Uterus (tissue), 2 donors: ENCODE measurements around the gene EPS15.

Experiments used
- POLR2A ChIP-seq, 2 donors: fragments of 450-650 bp; IDR thresholded peaks; one replicate each; pipeline ENCODE4 v1.6.1; 2016; ENCODE audit warnings: antibody characterized with exemption in 2 of 2, mild to moderate bottlenecking in 1 of 2, moderate library complexity in 1 of 2
- TF ChIP-seq, protein P1 (sequence below), 4 experiments: fragments of 200-600 bp in 2 of 4; fragments of 450-650 bp in 2 of 4; sonication (generic) in 2 of 4; IDR thresholded peaks; one replicate each; pipeline ENCODE4 v1.5.1; 2016 to 2019; ENCODE audit warnings: antibody characterized with exemption in 4 of 4, mild to moderate bottlenecking in 2 of 4, moderate library complexity in 1 of 4

DNA sequence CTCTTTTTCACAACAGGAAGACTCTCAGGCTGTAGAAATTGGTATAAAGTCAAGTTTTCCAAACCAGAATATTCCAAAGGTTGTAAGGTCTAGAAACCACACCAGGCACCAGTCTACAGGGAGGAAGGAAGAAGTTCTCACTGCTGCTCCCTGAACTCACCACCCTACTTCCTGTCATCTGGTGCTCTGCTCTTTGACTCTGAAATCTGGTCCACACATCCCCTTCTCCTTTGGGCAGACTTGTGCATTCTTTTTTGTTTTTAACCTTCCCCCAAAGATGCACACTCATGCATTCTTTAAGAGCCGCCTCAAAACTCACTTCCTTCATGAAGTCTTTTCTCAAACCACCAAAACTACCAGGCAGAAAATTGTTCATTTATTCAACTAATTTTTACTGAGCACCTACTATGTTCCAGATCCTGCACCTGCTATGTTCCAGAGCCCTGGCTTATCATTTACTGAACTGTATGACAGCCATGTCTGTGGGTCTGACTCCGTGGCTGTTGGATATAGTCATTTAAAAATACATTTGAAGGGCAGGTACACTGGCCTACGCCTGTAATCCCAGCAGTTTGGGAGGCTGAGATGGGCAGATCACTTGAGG is 30.1 kb upstream of the EPS15 start:
- TF ChIP-seq, protein P1, sequence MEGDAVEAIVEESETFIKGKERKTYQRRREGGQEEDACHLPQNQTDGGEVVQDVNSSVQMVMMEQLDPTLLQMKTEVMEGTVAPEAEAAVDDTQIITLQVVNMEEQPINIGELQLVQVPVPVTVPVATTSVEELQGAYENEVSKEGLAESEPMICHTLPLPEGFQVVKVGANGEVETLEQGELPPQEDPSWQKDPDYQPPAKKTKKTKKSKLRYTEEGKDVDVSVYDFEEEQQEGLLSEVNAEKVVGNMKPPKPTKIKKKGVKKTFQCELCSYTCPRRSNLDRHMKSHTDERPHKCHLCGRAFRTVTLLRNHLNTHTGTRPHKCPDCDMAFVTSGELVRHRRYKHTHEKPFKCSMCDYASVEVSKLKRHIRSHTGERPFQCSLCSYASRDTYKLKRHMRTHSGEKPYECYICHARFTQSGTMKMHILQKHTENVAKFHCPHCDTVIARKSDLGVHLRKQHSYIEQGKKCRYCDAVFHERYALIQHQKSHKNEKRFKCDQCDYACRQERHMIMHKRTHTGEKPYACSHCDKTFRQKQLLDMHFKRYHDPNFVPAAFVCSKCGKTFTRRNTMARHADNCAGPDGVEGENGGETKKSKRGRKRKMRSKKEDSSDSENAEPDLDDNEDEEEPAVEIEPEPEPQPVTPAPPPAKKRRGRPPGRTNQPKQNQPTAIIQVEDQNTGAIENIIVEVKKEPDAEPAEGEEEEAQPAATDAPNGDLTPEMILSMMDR (IDR thresholded peaks at IDR 0.05): no peak
- TF ChIP-seq POLR2A (IDR thresholded peaks at IDR 0.05): no peak
